HepG2 (cell line): ENCODE measurements around the gene ENTPD1. TPM values are rescaled to one million over a fixed set of nuclear protein-coding genes. Genes with fewer than 3 reads are reported as not detected.
"Not testable (repeated sequence)": the region's sequence is repeated elsewhere in the genome, so short reads cannot be mapped to it uniquely, and the experiment has no call there.

Experiments used
- BCL6 ChIP-seq: IDR thresholded peaks from 2 replicates; pipeline ENCODE4 v1.6.1; 2016; ENCODE audit warnings: missing genetic modification reagents, missing compliant biosample characterization
- CEBPG ChIP-seq: IDR thresholded peaks from 2 replicates; pipeline ENCODE4 v1.6.1; 2016
- CTCF ChIP-seq: sonication (generic); formaldehyde crosslinking; IDR thresholded peaks from 2 replicates; pipeline ENCODE4 v1.5.0; 2020; ENCODE audit warnings: mild to moderate bottlenecking, missing genetic modification reagents, moderate library complexity
- DMAP1 ChIP-seq: IDR thresholded peaks from 2 replicates; pipeline ENCODE4 v1.6.1; 2016
- HDAC2 ChIP-seq: sonication (generic); formaldehyde crosslinking; IDR thresholded peaks from 2 replicates; pipeline ENCODE4 v1.4.0; 2020; ENCODE audit warnings: missing genetic modification reagents
- HIVEP1 ChIP-seq: sonication (generic); formaldehyde crosslinking; IDR thresholded peaks from 2 replicates; pipeline ENCODE4 v1.4.0; 2020; ENCODE audit warnings: mild to moderate bottlenecking, missing genetic modification reagents
- KLF16 ChIP-seq, 2 experiments: sonication (generic) in 1 of 2; formaldehyde crosslinking in 1 of 2; IDR thresholded peaks; 2 replicates each; pipeline versions ENCODE4 v1.6.1 to v1.8.0; 2016 to 2023; ENCODE audit warnings: missing genetic modification reagents in 2 of 2, missing compliant biosample characterization in 1 of 2
- NONO ChIP-seq, 2 experiments: fragments of 450-650 bp in 1 of 2; sonication (generic) in 1 of 2; formaldehyde crosslinking in 1 of 2; IDR thresholded peaks in 1 of 2; conservative IDR thresholded peaks in 1 of 2; 2 replicates each; pipeline versions ENCODE4 v1.6.1 to v1.8.0; 2017 to 2022; ENCODE audit warnings: mild to moderate bottlenecking in 1 of 2, missing genetic modification reagents in 1 of 2, moderate library complexity in 1 of 2
- SALL1 ChIP-seq: sonication (generic); formaldehyde crosslinking; IDR thresholded peaks from 2 replicates; pipeline ENCODE4 v1.8.0; 2022; ENCODE audit warnings: mild to moderate bottlenecking, missing genetic modification reagents
- TRIM24 ChIP-seq: sonication (generic); formaldehyde crosslinking; IDR thresholded peaks from 2 replicates; pipeline ENCODE4 v1.8.0; 2022; ENCODE audit warnings: mild to moderate bottlenecking, missing genetic modification reagents
- UBTF ChIP-seq: sonication (generic); formaldehyde crosslinking; IDR thresholded peaks from 2 replicates; pipeline ENCODE4 v1.4.0; 2020; ENCODE audit warnings: mild to moderate bottlenecking, missing genetic modification reagents
- ZBED4 ChIP-seq: sonication (generic); formaldehyde crosslinking; IDR thresholded peaks from 2 replicates; pipeline ENCODE4 v1.4.0; 2020; ENCODE audit warnings: missing genetic modification reagents, borderline replicate concordance
- ZNF280D ChIP-seq: sonication (generic); formaldehyde crosslinking; IDR thresholded peaks from 2 replicates; pipeline ENCODE4 v1.5.1; 2020; ENCODE audit warnings: mild to moderate bottlenecking, missing genetic modification reagents
- ZNF629 ChIP-seq: sonication (generic); formaldehyde crosslinking; conservative IDR thresholded peaks from 2 replicates; pipeline ENCODE4 v1.5.0; 2020; ENCODE audit warnings: missing genetic modification reagents
- ZNF644 ChIP-seq: IDR thresholded peaks from 2 replicates; pipeline ENCODE4 v1.6.1; 2016; ENCODE audit warnings: low read depth
- ZNF670 ChIP-seq: sonication (generic); formaldehyde crosslinking; IDR thresholded peaks from 2 replicates; pipeline ENCODE4 v1.8.0; 2022; ENCODE audit warnings: mild to moderate bottlenecking, missing genetic modification reagents, borderline replicate concordance
- ZNF724P ChIP-seq: sonication (generic); formaldehyde crosslinking; IDR thresholded peaks from 2 replicates; pipeline ENCODE4 v1.8.0; 2022; ENCODE audit warnings: missing genetic modification reagents, borderline replicate concordance
- polyA plus RNA-seq, 8 experiments: library from polyadenylated mRNA; depleted of rRNA in 3 of 8; stranded (reverse) in 7 of 8; unstranded in 1 of 8; fragments of >200 nt; fragmentation: Illumina TruSeq in 4 of 8; extraction: Trizol in 4 of 8; gene quantifications; 2 replicates each; pipeline versions ENCODE4 v1.2.1 to v1.2.3, GENCODE V29; 2011 to 2016; ENCODE audit warnings: low read depth in 4 of 8, missing spikeins in 1 of 8, mixed read lengths in 1 of 8; ENCODE audit not compliant: insufficient read depth in 1 of 8
- total RNA-seq, 5 experiments: library from RNA; depleted of rRNA; stranded (reverse); fragments of >200 nt; fragmentation: Illumina TruSeq; extraction: Trizol; gene quantifications; 2 replicates each; pipeline ENCODE4 v1.2.3, GENCODE V29; 2016; ENCODE audit warnings: low read depth in 1 of 5

ENTPD1 gene
- total and polyA plus RNA-seq, 2 of the 13 experiments (the other 11 are each of a cell fraction or from before 2014, with no cell fraction given), result 0.07 TPM

GRCh38 chr10:95806687-95807380 lies 50.9 kb downstream of the ENTPD1 start (continued):
- TF ChIP-seq CTCF (CRISPR knock-in tag) (peak; percentile 57), ZBED4 (CRISPR knock-in tag) (0 out of 2 replicates have a peak, but pooled peaks have one; percentile 21), HIVEP1 (CRISPR knock-in tag) (peak; percentile 47; the same call in 1 of the 2 replicates), UBTF (CRISPR knock-in tag) (peak; percentile 31; the same call in 1 of the 2 replicates), ZNF280D (CRISPR knock-in tag) (peak; percentile 74; the same call in 1 of the 2 replicates), ZNF644 (CRISPR knock-in tag) (0 out of 2 replicates have a peak, but pooled peaks have one; percentile 34), TRIM24 (CRISPR knock-in tag) (0 out of 2 replicates have a peak, but pooled peaks have one; percentile 30), NONO (CRISPR knock-in tag; conservative IDR thresholded peaks at IDR 0.05) (peak; percentile 51; the same call in 1 of the 2 replicates), KLF16 (CRISPR knock-in tag; IDR thresholded peaks at IDR 0.05) (0 out of 4 replicates have a peak, but pooled peaks of 1 of the 2 experiments have one; percentile 58), ZNF629 (CRISPR knock-in tag) (peak; percentile 5; the same call in 1 of the 2 replicates), ZNF724P (CRISPR knock-in tag) (0 out of 2 replicates have a peak, but pooled peaks have one; percentile 19), BCL6 (CRISPR knock-in tag) (peak; percentile 70; the same call in 1 of the 2 replicates), CEBPG (CRISPR knock-in tag) (peak; percentile 96), ZNF670 (CRISPR knock-in tag) (0 out of 2 replicates have a peak, but pooled peaks have one; percentile 26), DMAP1 (0 out of 2 replicates have a peak, but pooled peaks have one; percentile 27), SALL1 (CRISPR knock-in tag) (peak; percentile 62; the same call in 1 of the 2 replicates), HDAC2 (peak; percentile 58)
- not testable (repeated sequence) for TF ChIP-seq NONO (IDR thresholded peaks at IDR 0.05)
